C4-2B (cell line): ENCODE measurements around the gene TMEM266.

Experiments used
- CTCF ChIP-seq: fragments of 450-650 bp; conservative IDR thresholded peaks from 2 replicates; pipeline ENCODE4 v1.5.1; 2017; ENCODE audit warnings: mild to moderate bottlenecking
- ZFX ChIP-seq: fragments of 450-650 bp; IDR thresholded peaks from 2 replicates; pipeline ENCODE4 v1.6.1; 2017

GRCh38 chr15:76150971-76151598, 91.3 kb downstream of the TMEM266 start:
- TF ChIP-seq CTCF (peak; percentile 95), ZFX (no peak)
